ENCODE results near the gene RNASEH2A.

Gene RNASEH2A

GRCh38 chr19:12778905-12779161 is 27.6 kb upstream of the RNASEH2A start:
- Histone ChIP-seq H3K79me2 (ENCODE audit: insufficient read depth, low read length) (no peaks in the 10 kb centered on the region), H3F3A (ENCODE audit: insufficient read depth) (no peaks in the 10 kb centered on the region), H3K9me3 (ENCODE audit: insufficient read depth, low read length) (no peaks in the 10 kb centered on the region), H3K4me3 (ENCODE audit: insufficient read depth, low read length, poor library complexity, severe bottlenecking) (no peak overlapping the region), H4K20me1 (ENCODE audit: low read depth, low read length) (no peaks in the 10 kb centered on the region), H3K27ac (ENCODE audit: low read depth, low read length) (no peak overlapping the region), H3K9ac (ENCODE audit: low read length) (no peak overlapping the region), H3K36me3 (ENCODE audit: low read length) (no peaks in the 10 kb centered on the region), H3K9me2 (replicated peaks; ENCODE audit: insufficient read depth, low read length) (no peaks in the 10 kb centered on the region), H2AFZ (ENCODE audit: low read depth, low read length, severe bottlenecking) (no peak overlapping the region), H3K4me2 (ENCODE audit: low read depth, low read length, poor library complexity, severe bottlenecking) (no peak overlapping the region), H3K27me3 (ENCODE audit: low read length) (no peaks in the 10 kb centered on the region)
- TF ChIP-seq EZH2phosphoT487 (conservative IDR thresholded peaks at IDR 0.05; ENCODE audit: low read length) (no peak), CTCF (IDR thresholded peaks at IDR 0.05; ENCODE audit: insufficient read depth, low read length, poor library complexity, severe bottlenecking) (no peak)

DNA sequence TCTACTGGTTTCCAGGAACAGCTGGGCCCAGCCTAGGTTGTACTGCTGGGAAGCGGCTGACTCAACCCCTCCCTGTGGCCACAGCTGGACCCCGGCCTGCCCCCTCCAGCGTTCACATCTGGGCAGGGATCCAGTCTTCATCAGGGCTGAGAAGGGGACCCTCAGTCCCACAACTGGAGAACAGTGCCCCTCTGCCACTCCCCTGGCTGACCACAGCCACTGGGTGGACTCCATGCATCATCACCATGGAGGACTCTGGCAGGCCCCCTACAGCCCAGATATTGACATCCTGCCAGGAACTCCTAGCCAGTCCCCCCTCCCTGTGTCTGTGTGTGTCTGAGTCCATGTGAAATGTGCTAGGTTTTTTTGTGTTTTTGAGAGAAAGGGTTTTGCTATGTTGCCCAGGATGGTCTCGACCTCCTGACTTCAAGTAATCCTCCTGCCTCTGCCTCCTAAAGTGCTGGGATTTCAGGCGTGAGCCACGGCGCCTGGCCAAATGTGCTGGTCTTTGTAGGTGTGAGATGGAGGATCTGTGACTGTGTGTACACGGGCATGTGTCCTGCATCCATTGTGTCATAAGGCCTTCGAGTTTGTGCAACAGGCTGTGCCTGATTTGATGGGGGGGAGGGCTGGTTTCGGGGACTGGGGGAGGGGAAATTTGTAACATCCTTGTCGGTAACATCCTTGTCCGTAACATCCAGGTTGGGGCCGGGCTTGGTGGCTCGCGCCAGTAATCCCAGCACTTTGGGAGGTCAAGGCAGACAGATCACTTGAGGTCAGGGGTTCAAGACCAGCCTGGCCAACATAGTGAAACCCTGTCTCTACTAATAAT is 27.0 kb upstream of the RNASEH2A start:
- no peaks in the 10 kb centered on the region for H3K27me3 ChIP-seq (ENCODE audit: low read length)
- no peak overlapping the region for H3K4me3 ChIP-seq (ENCODE audit: insufficient read depth, low read length, poor library complexity, severe bottlenecking)
- H3F3A ChIP-seq (ENCODE audit: insufficient read depth): no peaks in the 10 kb centered on the region

GRCh38 chr19:12782174-12782423 is 24.3 kb upstream of the RNASEH2A start:
- Histone ChIP-seq H3F3A (ENCODE audit: insufficient read depth) (no peaks in the 10 kb centered on the region), H3K9me3 (ENCODE audit: insufficient read depth, low read length) (no peaks in the 10 kb centered on the region), H4K20me1 (ENCODE audit: low read depth, low read length) (no peaks in the 10 kb centered on the region), H2AFZ (ENCODE audit: low read depth, low read length, severe bottlenecking) (no peak overlapping the region), H3K36me3 (ENCODE audit: low read length) (no peaks in the 10 kb centered on the region), H3K9ac (ENCODE audit: low read length) (no peak overlapping the region), H3K79me2 (ENCODE audit: insufficient read depth, low read length) (no peaks in the 10 kb centered on the region), H3K4me2 (ENCODE audit: low read depth, low read length, poor library complexity, severe bottlenecking) (peak overlapping the region; percentile 34), H3K27me3 (ENCODE audit: low read length) (no peaks in the 10 kb centered on the region), H3K27ac (ENCODE audit: low read depth, low read length) (no peak overlapping the region), H3K4me3 (ENCODE audit: insufficient read depth, low read length, poor library complexity, severe bottlenecking) (no peak overlapping the region), H3K9me2 (replicated peaks; ENCODE audit: insufficient read depth, low read length) (no peaks in the 10 kb centered on the region)
- TF ChIP-seq EZH2phosphoT487 (conservative IDR thresholded peaks at IDR 0.05; ENCODE audit: low read length): no peak
- TF ChIP-seq CTCF (IDR thresholded peaks at IDR 0.05; ENCODE audit: insufficient read depth, low read length, poor library complexity, severe bottlenecking): no peak

More for the DNA sequence above, 27.0 kb upstream of the RNASEH2A start:
- H3K4me2 ChIP-seq (ENCODE audit: low read depth, low read length, poor library complexity, severe bottlenecking): no peak overlapping the region
- no peaks in the 10 kb centered on the region for H3K9me3 ChIP-seq (ENCODE audit: insufficient read depth, low read length)
- no peaks in the 10 kb centered on the region for H3K36me3 ChIP-seq (ENCODE audit: low read length)
- TF ChIP-seq EZH2phosphoT487 (conservative IDR thresholded peaks at IDR 0.05; ENCODE audit: low read length) (no peak), CTCF (IDR thresholded peaks at IDR 0.05; ENCODE audit: insufficient read depth, low read length, poor library complexity, severe bottlenecking) (no peak)
- no peaks in the 10 kb centered on the region for H3K9me2 ChIP-seq (replicated peaks; ENCODE audit: insufficient read depth, low read length)
- no peak overlapping the region for H3K9ac ChIP-seq (ENCODE audit: low read length)
- no peaks in the 10 kb centered on the region for H4K20me1 ChIP-seq (ENCODE audit: low read depth, low read length)
- H3K79me2 ChIP-seq (ENCODE audit: insufficient read depth, low read length): no peaks in the 10 kb centered on the region
- H2AFZ ChIP-seq (ENCODE audit: low read depth, low read length, severe bottlenecking): no peak overlapping the region
- no peak overlapping the region for H3K27ac ChIP-seq (ENCODE audit: low read depth, low read length)
